ENCODE data around the gene TIMM23.
"Not testable (repeated sequence)": the region's sequence is repeated elsewhere in the genome, so short reads cannot be mapped to it uniquely, and the experiment has no call there.

DNA sequence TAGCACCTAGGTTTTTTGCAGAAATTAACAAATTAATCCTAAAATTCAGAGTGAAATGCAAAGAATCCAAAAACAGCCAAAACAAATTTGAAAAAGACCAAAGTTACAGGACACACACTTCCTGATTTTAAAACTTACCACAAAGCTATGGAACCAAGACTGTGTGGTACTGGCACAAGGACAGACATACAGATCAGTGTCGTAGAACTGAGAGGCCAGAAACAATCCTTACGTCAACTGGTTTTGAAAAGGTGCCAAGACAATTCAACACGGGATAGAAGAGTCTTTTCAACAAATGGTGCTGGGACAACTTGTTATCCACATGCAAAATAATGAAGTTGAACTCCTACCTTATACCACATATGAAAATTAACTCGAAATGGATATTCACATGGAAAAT lies 26.8 kb upstream of the TIMM23 start:
- TF ChIP-seq, protein P1, sequence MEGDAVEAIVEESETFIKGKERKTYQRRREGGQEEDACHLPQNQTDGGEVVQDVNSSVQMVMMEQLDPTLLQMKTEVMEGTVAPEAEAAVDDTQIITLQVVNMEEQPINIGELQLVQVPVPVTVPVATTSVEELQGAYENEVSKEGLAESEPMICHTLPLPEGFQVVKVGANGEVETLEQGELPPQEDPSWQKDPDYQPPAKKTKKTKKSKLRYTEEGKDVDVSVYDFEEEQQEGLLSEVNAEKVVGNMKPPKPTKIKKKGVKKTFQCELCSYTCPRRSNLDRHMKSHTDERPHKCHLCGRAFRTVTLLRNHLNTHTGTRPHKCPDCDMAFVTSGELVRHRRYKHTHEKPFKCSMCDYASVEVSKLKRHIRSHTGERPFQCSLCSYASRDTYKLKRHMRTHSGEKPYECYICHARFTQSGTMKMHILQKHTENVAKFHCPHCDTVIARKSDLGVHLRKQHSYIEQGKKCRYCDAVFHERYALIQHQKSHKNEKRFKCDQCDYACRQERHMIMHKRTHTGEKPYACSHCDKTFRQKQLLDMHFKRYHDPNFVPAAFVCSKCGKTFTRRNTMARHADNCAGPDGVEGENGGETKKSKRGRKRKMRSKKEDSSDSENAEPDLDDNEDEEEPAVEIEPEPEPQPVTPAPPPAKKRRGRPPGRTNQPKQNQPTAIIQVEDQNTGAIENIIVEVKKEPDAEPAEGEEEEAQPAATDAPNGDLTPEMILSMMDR (IDR thresholded peaks at IDR 0.05) = not testable (repeated sequence)
- TF ChIP-seq POLR2A (IDR thresholded peaks at IDR 0.05) = not testable (repeated sequence)
